ENCODE data around the gene SDR39U1.

Gene SDR39U1

DNA sequence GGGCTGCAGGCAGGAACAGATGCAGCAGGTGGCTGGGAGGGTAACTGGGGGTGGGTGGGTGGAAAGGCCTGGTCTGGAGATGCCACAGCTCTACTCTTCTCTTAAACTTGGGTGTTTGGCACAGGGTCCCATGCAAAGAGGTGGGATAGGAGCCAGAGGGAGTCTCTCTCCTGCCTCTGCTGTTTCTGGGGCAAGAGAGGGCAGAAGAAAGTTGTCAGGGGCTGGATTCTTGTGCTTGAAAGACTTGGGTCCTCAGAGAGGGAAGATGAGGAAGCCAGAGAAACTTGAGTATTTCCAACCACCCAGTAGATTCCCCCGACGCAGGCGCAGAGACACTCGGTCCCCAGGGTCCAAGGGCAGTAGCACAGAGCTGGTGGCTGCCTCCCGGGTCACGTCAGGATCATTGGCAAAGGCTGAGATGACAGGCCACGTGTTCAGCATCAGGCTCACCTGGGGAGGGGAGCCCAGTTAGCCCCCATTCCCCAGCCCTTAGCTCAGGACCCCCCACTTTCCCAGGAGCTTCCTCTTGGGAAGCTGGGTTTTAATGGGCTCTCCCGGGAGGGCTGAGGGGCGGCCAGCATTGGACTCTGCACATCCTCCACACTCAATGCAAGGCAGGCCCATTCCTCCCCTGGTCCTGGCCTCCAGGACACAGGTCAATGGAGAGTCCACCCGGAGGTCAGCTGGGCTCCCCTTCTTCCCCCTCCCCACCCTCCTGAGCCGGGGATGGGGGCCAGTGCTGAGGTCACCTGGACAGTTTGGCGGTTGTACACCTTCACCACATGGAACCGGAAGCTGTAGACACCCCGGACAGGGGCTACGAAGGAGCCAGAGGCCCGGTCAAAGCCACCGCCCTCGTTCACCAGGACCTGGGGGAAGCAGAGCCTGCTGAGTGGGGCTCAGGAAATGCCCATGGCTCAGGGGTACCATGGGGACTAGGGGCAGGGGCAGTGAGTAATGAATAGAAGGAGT lies 14.8 kb downstream of the SDR39U1 start:
- DNase-seq (ENCODE audit: low read depth) = no peak
- TF ChIP-seq, protein P1, sequence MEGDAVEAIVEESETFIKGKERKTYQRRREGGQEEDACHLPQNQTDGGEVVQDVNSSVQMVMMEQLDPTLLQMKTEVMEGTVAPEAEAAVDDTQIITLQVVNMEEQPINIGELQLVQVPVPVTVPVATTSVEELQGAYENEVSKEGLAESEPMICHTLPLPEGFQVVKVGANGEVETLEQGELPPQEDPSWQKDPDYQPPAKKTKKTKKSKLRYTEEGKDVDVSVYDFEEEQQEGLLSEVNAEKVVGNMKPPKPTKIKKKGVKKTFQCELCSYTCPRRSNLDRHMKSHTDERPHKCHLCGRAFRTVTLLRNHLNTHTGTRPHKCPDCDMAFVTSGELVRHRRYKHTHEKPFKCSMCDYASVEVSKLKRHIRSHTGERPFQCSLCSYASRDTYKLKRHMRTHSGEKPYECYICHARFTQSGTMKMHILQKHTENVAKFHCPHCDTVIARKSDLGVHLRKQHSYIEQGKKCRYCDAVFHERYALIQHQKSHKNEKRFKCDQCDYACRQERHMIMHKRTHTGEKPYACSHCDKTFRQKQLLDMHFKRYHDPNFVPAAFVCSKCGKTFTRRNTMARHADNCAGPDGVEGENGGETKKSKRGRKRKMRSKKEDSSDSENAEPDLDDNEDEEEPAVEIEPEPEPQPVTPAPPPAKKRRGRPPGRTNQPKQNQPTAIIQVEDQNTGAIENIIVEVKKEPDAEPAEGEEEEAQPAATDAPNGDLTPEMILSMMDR (IDR thresholded peaks at IDR 0.05; ENCODE audit: low read length, missing control alignments) = no peak
- H3K4me3 ChIP-seq (replicated peaks; ENCODE audit: low read depth, low read length) = no peak overlapping the region

DNA sequence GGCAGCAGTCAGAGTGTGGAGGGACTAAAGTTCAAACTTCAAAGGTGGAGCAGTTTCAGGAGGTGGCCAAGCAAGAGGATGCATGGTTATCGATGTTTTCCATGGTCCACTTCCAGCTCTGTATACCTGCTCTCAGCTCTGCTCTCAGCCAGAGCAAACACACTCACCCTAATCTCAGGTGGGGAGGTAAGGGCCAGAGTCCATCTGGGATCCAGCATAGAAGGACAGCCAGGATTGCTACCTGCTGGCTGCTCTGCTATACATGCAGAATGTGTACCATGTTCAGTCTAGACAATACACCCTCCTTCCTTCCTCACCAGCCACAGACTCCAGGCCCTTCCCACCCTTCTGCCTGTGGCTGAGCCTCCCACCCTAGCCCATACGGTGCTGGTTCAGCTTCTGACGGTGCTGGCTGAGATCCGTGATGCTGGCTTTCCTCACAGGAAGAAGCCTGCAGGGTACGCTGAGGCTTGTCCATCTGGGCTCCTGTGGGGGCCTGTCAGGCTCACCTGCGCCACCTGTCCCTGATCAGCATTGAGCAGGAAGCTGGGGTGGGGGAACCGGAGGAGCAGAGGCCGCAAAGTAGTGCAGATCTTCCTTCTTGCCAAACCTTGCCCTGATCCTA lies 15.6 kb downstream of the SDR39U1 start:
- no peak overlapping the region for H3K4me3 ChIP-seq (replicated peaks; ENCODE audit: low read depth, low read length)
- TF ChIP-seq, protein P1 (IDR thresholded peaks at IDR 0.05; ENCODE audit: low read length, missing control alignments) = no peak
- DNase-seq (ENCODE audit: low read depth) = no peak

DNA sequence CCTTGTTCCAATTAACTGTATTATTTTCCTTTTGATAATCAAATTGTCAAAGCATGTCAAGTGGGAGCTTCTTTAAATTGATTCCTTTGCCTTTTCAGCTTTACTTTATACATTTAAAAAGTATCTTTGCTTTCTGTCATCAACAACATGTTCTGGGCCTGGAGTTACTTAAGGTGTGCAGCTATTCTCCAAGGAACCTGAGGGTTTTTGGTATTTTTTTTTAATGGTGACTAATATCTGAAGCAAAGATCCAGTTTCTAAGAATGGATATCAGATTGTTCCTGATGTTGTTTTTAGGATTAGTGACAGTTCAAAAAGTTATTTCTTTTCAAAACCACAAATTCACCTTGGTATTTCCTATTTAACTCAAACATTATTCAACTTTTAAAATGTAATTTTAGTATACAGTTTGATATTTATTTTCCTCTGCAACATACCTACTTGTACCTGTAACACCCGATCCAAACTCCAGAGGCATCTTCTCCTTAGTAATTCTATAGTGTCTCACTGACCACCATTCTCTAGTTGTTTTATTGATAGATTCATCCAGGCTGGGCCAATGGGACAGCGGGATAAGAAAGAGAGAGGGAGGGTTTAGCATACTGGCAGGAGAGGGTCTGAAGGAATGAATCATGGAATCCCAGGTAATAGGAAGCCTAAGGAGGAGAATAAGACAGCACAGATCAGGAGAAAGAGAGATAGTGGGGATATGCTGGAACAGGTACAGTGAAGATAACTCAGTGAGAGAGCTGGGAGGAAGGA lies 16.2 kb downstream of the SDR39U1 start:
- no peak overlapping the region for H3K4me3 ChIP-seq (replicated peaks; ENCODE audit: low read depth, low read length)
- no peak for DNase-seq (ENCODE audit: low read depth)
- TF ChIP-seq, protein P1 (IDR thresholded peaks at IDR 0.05; ENCODE audit: low read length, missing control alignments) = no peak

DNA sequence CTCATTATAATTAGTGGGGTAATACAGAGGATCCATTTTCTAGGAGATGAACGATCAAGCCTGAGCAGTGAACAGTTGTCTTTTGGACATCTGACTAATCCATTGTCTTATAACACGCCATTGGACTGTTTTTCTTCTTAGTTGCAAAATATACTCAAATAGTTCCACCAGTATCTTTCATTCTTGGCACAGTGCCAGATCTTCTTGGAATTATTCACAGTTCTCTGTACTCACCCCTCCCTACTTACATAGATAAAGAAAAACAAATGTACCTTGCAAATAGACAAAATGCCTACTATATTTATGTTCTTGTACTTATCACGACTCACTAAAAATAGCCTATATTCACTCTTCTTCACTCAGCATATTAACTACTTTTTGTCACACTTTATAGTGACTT lies 16.9 kb downstream of the SDR39U1 start:
- TF ChIP-seq, protein P1 (IDR thresholded peaks at IDR 0.05; ENCODE audit: low read length, missing control alignments) = no peak
- peak; percentile 91 for DNase-seq (ENCODE audit: low read depth)
- H3K4me3 ChIP-seq (replicated peaks; ENCODE audit: low read depth, low read length) = no peak overlapping the region

DNA sequence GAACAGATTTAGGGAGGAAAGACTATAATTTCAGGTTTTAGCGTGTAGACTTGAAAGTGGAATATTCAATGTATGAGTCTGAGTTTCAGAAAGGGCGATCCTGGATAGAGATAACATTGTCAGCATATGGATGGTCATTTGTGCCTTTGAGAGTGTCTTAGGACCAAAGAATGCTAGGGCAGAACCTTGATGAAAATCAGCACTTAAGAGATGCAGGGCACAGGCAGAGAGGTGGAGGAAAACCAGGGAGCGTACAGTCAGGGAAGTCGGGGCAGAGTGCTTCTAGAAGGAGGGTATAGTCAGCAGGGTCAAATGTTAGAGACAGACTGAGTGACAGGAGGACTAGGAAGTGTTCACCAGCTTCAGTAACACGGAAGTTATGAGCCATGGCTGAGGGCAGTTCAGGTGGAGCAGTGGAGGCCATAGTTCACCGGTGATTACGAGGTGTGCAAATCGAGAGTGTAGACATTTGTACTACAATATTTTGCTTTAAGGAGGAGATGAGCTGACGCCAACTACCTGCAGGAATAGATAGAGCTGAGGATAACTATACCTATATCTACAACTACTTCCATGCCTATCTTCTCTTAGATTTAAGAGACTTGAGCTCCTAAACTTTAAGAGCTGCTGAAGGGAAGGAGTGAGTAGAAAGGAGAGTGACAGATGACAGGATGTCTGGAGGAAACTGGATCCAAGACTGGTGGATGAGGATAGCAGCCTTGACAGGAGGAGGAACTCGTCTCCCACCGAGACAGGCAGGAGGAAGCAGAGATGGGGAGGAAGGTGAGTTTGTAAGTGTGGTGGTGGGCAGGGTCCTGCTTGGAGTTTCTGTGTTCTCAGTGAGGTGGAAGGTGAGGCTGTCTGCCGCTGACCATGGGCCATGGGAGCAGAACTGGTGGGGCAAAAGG lies 19.6 kb downstream of the SDR39U1 start:
- TF ChIP-seq, protein P1 (IDR thresholded peaks at IDR 0.05; ENCODE audit: low read length, missing control alignments) = no peak
- no peak for DNase-seq (ENCODE audit: low read depth)
- H3K4me3 ChIP-seq (replicated peaks; ENCODE audit: low read depth, low read length) = no peak overlapping the region

DNA sequence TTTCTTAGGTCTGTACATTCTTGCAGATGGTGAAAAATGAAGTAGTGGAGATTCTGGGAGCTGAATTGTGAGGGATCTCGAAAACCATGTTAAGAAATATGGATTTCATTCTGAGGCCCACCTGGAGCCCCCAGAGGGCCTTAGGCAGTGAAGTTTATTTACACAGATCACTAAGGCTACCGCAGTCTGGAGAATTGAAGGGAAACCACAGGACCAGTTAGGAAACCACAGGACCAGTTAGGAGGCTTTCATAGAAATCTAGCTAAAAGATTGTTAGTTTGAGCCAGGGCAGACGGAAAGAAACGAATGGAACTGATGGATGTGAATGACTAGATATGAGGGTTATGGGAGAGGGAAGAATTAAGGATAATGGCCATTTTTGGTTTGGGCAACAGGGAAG lies 20.3 kb downstream of the SDR39U1 start:
- DNase-seq (ENCODE audit: low read depth) = no peak
- TF ChIP-seq, protein P1 (IDR thresholded peaks at IDR 0.05; ENCODE audit: low read length, missing control alignments) = no peak
- H3K4me3 ChIP-seq (replicated peaks; ENCODE audit: low read depth, low read length) = no peak overlapping the region

Measured in fibroblast of pulmonary artery (primary cell).